Neural crest cell (in vitro differentiated cells): ENCODE measurements around the gene PDE6G. TPM values are rescaled to one million over a fixed set of nuclear protein-coding genes. Genes with fewer than 3 reads are reported as not detected.

Experiments used
- DNase-seq: peaks from one replicate; pipeline ENCODE4 v3.0.0; 2021; ENCODE audit warnings: low read depth, mixed read lengths, low spot score
- H3K27ac Mint-ChIP-seq: one replicate; pipeline ENCODE4 v1.8.0; 2021; ENCODE audit warnings: mild to moderate bottlenecking, mixed read lengths; ENCODE audit not compliant: unreplicated experiment
- H3K27me3 Mint-ChIP-seq: 2 replicates; pipeline ENCODE4 v1.8.0; 2021; ENCODE audit warnings: low read depth, mild to moderate bottlenecking, mixed read lengths
- H3K36me3 Mint-ChIP-seq: 2 replicates; pipeline ENCODE4 v1.8.0; 2021; ENCODE audit warnings: low read depth, mild to moderate bottlenecking, mixed read lengths
- H3K4me1 Mint-ChIP-seq: 2 replicates; pipeline ENCODE4 v1.8.0; 2021; ENCODE audit warnings: mixed read lengths
- H3K4me3 Mint-ChIP-seq: one replicate; pipeline ENCODE4 v1.8.0; 2021; ENCODE audit warnings: mild to moderate bottlenecking, mixed read lengths
- H3K9me3 Mint-ChIP-seq: 2 replicates; pipeline ENCODE4 v1.8.0; 2021; ENCODE audit warnings: mixed read lengths
- total RNA-seq: library from RNA; stranded (reverse); gene quantifications from 2 replicates; pipeline ENCODE4 v1.2.1, GENCODE V29; 2021
- TF ChIP-seq, protein P1 (sequence below): fragments of 200-600 bp; sonication (generic); conservative IDR thresholded peaks from 2 replicates; pipeline ENCODE4 v1.5.0; 2021; ENCODE audit warnings: antibody characterized with exemption, mild to moderate bottlenecking

Gene PDE6G
- total RNA-seq, 1 donor from 2014 or later, result 0.79 TPM

DNA sequence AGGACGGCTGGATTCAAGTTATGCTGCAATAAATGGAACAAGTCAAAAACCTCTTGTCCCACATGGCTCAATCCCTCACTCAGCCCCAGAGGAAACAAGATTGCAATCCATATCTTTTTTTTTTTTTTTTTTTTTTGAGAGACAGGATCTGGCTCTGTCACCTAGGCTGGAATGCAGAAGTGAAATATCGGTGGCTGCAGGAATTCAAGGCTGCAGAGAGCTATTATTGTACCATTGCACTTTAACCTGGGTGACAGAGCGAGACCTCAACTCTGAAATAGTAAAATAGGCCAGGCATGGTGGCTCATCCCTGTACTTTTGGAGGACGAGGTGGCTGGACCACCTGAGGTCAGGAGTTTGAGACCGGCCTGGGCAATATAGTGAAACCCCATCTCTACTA is 2.7 kb upstream of the PDE6G start:
- H3K36me3 Mint-ChIP-seq, result no peaks in the 10 kb centered on the region
- H3K4me3 Mint-ChIP-seq, result no peak overlapping the region
- no peak for DNase-seq
- H3K27ac Mint-ChIP-seq, result no peak overlapping the region
- TF ChIP-seq, protein P1, sequence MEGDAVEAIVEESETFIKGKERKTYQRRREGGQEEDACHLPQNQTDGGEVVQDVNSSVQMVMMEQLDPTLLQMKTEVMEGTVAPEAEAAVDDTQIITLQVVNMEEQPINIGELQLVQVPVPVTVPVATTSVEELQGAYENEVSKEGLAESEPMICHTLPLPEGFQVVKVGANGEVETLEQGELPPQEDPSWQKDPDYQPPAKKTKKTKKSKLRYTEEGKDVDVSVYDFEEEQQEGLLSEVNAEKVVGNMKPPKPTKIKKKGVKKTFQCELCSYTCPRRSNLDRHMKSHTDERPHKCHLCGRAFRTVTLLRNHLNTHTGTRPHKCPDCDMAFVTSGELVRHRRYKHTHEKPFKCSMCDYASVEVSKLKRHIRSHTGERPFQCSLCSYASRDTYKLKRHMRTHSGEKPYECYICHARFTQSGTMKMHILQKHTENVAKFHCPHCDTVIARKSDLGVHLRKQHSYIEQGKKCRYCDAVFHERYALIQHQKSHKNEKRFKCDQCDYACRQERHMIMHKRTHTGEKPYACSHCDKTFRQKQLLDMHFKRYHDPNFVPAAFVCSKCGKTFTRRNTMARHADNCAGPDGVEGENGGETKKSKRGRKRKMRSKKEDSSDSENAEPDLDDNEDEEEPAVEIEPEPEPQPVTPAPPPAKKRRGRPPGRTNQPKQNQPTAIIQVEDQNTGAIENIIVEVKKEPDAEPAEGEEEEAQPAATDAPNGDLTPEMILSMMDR, result no peak
- H3K4me1 Mint-ChIP-seq, result no peaks in the 10 kb centered on the region
- no peaks in the 10 kb centered on the region for H3K27me3 Mint-ChIP-seq
- H3K9me3 Mint-ChIP-seq, result no peaks in the 10 kb centered on the region

DNA sequence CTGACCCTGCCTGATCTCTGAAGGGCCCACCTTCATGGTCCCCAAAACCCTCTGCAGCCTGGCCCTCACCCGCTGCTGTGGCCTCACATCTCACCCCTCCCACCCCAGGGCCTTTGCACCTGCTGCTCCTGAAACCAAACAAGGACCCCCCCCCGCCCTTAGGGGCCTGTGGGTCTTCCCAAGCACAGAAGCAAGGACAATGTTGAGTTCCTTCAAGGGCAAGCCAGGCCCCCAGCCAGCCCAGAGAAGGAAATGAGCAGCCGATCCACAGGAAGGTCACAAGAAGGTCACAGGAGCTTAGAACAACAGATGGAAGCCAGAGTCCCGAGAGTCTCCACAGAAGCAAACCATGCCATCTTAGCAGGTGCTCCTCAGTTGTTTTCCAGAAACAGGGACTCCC is 493 bp upstream of the PDE6G start:
- no peak overlapping the region for H3K27ac Mint-ChIP-seq
- TF ChIP-seq, protein P1, result no peak
- no peak for DNase-seq
- H3K4me3 Mint-ChIP-seq, result no peak overlapping the region
- H3K9me3 Mint-ChIP-seq, result no peaks in the 10 kb centered on the region
- H3K27me3 Mint-ChIP-seq, result no peaks in the 10 kb centered on the region
- H3K36me3 Mint-ChIP-seq, result no peaks in the 10 kb centered on the region
- H3K4me1 Mint-ChIP-seq, result peaks cover 8% of the 10 kb centered on the region

DNA sequence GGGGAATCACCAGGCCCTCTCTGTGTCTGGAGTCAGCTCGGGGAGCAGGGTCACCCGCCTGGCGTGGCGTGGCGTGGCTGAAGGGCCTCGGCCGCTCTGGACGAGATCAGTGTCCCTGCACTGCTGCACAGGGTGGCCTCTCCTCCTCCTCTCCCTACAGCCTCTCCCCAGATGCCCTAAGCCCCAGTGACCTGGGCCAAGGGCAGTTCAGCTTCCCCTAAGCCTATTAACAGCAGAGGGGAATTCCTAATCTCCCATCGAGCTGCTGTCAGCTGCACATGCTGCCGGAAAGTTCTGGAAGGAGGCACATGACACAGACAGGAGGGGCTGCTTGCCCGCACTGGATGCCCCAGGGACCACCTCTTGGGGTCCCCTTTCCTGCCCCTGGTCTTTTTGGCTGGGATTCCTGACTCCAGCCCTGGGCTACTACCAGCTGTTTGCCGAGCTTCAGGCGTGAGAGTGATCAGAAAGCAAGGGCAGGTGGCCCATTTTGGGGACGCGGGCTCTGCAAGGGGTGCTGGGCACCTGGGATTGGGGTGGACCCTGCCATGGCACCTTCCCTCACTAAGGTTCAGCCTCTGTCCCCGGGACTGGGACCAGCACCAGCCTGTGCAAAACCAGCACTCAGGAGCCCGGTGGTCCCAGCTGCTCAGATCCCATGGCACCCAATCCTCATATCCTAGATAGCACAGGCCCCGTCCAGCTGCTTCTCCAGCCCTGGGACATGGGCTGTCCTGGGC is 794 bp downstream of the PDE6G start:
- H3K27ac Mint-ChIP-seq, result no peak overlapping the region
- TF ChIP-seq, protein P1, result no peak
- no peaks in the 10 kb centered on the region for H3K27me3 Mint-ChIP-seq
- no peak overlapping the region for H3K4me3 Mint-ChIP-seq
- H3K9me3 Mint-ChIP-seq, result no peaks in the 10 kb centered on the region
- no peak for DNase-seq
- H3K36me3 Mint-ChIP-seq, result no peaks in the 10 kb centered on the region
- peaks cover 11% of the 10 kb centered on the region for H3K4me1 Mint-ChIP-seq

GRCh38 chr17:81652906-81653771 is 3.2 kb downstream of the PDE6G start:
- H3K27ac Mint-ChIP-seq, result peak overlapping the region; percentile 50
- TF ChIP-seq, protein P1, result no peak
- no peaks in the 10 kb centered on the region for H3K27me3 Mint-ChIP-seq
- H3K9me3 Mint-ChIP-seq, result no peaks in the 10 kb centered on the region
- no peak overlapping the region for H3K4me3 Mint-ChIP-seq
- no peak for DNase-seq
- no peaks in the 10 kb centered on the region for H3K36me3 Mint-ChIP-seq
- peaks cover 11% of the 10 kb centered on the region for H3K4me1 Mint-ChIP-seq

DNA sequence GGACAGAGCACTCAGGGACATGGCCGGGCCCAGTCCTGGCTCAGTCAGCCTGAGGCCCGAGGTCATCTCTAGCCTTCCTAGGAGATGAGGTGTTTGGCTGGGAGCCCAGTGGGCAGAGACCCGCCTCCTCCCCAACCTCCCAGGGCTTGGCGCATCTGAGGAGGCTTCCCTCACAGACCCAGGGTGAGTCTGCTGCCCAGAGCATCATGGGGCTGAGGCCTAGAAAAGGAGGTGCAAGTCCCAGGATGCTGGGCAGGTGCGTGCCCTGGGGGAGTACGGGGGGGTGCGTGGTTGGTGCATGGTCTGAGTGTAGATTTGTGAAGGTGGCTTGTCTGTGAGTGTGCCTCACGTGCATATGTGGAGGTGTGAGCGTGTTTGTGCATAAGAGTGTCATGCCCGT is 4.7 kb downstream of the PDE6G start:
- Mint-ChIP-seq H3K4me1 (peaks cover 11% of the 10 kb centered on the region), H3K9me3 (no peaks in the 10 kb centered on the region), H3K36me3 (no peaks in the 10 kb centered on the region), H3K27ac (no peak overlapping the region), H3K27me3 (no peaks in the 10 kb centered on the region), H3K4me3 (no peak overlapping the region)
- no peak for DNase-seq
- TF ChIP-seq, protein P1, result no peak
